Breast epithelium (tissue), 4 donors: Measurements from ENCODE around the gene ASTN2. TPM values are rescaled to one million over a fixed set of nuclear protein-coding genes. Genes with fewer than 3 reads are reported as not detected.

Source experiments
- DNase-seq, 2 donors: peaks; one replicate each; pipeline ENCODE4 v3.0.0-alpha.2; 2019; ENCODE audit warnings: low spot score in 2 of 2
- H3K27ac ChIP-seq, 2 donors: fragments of 200-600 bp; sonication (generic) in 1 of 2; one replicate each; pipeline ENCODE4 v1.5.1; 2016 to 2019; ENCODE audit warnings: mild to moderate bottlenecking in 1 of 2
- H3K27me3 ChIP-seq, 2 donors: fragments of 200-600 bp; sonication (generic) in 1 of 2; one replicate each; pipeline versions ENCODE4 v1.5.1 to v1.6.0; 2017 to 2019; ENCODE audit warnings: control low read depth in 1 of 2, mild to moderate bottlenecking in 1 of 2
- H3K36me3 ChIP-seq: fragments of 200-600 bp; one replicate; pipeline ENCODE4 v1.5.1; 2019
- H3K4me1 ChIP-seq, 2 donors: fragments of 200-600 bp; sonication (generic); one replicate each; pipeline ENCODE4 v1.5.1; 2016 to 2019; ENCODE audit warnings: control low read depth in 1 of 2
- H3K4me3 ChIP-seq, 3 donors: fragments of 200-600 bp; sonication (generic); 1 replicate in 2 of 3; 2 replicates in 1 of 3; pipeline ENCODE4 v1.5.1; 2016 to 2019; ENCODE audit warnings: mild to moderate bottlenecking in 3 of 3, moderate library complexity in 2 of 3
- H3K9me3 ChIP-seq, 2 donors: fragments of 200-600 bp; sonication (generic) in 1 of 2; one replicate each; pipeline ENCODE4 v1.5.1; 2016 to 2019; ENCODE audit warnings: control low read depth in 1 of 2
- CTCF ChIP-seq, 3 donors: fragments of 450-650 bp; IDR thresholded peaks; one replicate each; pipeline ENCODE4 v1.5.1; 2016 to 2017; ENCODE audit warnings: antibody characterized with exemption in 3 of 3, mild to moderate bottlenecking in 3 of 3, moderate library complexity in 3 of 3
- POLR2A ChIP-seq: fragments of 450-650 bp; IDR thresholded peaks from one replicate; pipeline ENCODE4 v1.6.1; 2016; ENCODE audit warnings: antibody characterized with exemption, mild to moderate bottlenecking, moderate library complexity
- POLR2AphosphoS5 ChIP-seq, 3 donors: sonication (generic); formaldehyde crosslinking; IDR thresholded peaks; one replicate each; pipeline ENCODE4 v1.6.1; 2017; ENCODE audit warnings: antibody characterized with exemption in 3 of 3
- intact Hi-C: fragments of 100-400 bp; cut with DNase I; formaldehyde crosslinking; loops from one replicate; pipeline ENCODE4 v1.15.1; 2023; ENCODE audit warnings: low total_unique reads
- total RNA-seq, 3 donors: library from RNA; depleted of rRNA; stranded (reverse); fragments of >200 nt; gene quantifications; one replicate each; pipeline ENCODE4 v1.1.0, GENCODE V29; 2016

Gene ASTN2
- total RNA-seq, 3 donors from 2014 or later: 9.1 to 13.8 (median 9.8) TPM

- Histone ChIP-seq H3K27ac (no peak overlapping the region), H3K36me3 (no peaks in the 10 kb centered on the region), H3K4me3 (no peak overlapping the region), H3K27me3 (no peaks in the 10 kb centered on the region), H3K4me1 (no peaks in the 10 kb centered on the region), H3K9me3 (peaks cover 0 to 6% of the 10 kb centered on the region in 2 donors)
- DNase-seq: no peak
- intact Hi-C loops: no loop called here
- no peak for TF ChIP-seq POLR2AphosphoS5 (IDR thresholded peaks at IDR 0.05)
Measured at GRCh38 chr9:117178596-117179375, 236.1 kb downstream of the ASTN2 start.

- intact Hi-C loops: no loop called here
- H3K4me3 ChIP-seq: no peak overlapping the region
- H3K27me3 ChIP-seq: no peaks in the 10 kb centered on the region
- no peak for DNase-seq
- no peaks in the 10 kb centered on the region for H3K4me1 ChIP-seq
- TF ChIP-seq CTCF (IDR thresholded peaks at IDR 0.05): no peak
- no peak for TF ChIP-seq POLR2AphosphoS5 (IDR thresholded peaks at IDR 0.05)
- TF ChIP-seq POLR2A: no peak
- H3K36me3 ChIP-seq: no peaks in the 10 kb centered on the region
- no peaks in the 10 kb centered on the region for H3K9me3 ChIP-seq
- no peak overlapping the region for H3K27ac ChIP-seq
Measured at GRCh38 chr9:117170567-117170966, 244.3 kb downstream of the ASTN2 start.

DNA sequence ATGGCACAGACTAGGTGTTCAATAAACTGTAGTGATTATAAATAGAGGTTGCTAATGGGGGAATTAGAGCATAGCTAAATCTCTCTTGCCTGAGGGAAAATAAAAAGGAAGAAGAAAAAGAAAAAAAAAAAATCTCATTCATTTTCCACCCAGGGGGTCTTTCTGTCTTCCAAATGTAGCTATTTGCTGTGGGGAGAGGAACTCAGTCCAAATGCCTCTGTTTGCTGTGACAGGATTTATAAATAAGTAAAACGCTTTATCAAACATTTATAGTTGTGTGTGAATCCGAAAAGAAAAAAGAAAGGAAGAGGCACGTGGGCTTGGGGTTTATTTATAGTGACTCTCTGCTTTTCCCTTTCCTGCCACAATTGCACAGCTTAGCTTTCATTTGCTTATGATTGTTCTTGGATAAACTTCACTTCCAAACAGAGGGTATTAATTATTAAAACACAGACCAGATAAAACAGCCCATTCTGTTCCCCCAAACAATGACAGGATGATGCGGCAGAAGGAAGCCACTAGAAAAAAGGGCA, 245.7 kb downstream of the ASTN2 start:
- DNase-seq: no peak
- no peaks in the 10 kb centered on the region for H3K4me1 ChIP-seq
- H3K9me3 ChIP-seq: no peaks in the 10 kb centered on the region
- intact Hi-C loops: no loop called here
- no peaks in the 10 kb centered on the region for H3K36me3 ChIP-seq
- no peaks in the 10 kb centered on the region for H3K27me3 ChIP-seq
- TF ChIP-seq CTCF (IDR thresholded peaks at IDR 0.05): no peak
- no peak for TF ChIP-seq POLR2AphosphoS5 (IDR thresholded peaks at IDR 0.05)
- no peak for TF ChIP-seq POLR2A
- no peak overlapping the region for H3K27ac ChIP-seq
- H3K4me3 ChIP-seq: no peak overlapping the region

GRCh38 chr9:117164512-117164911, 250.3 kb downstream of the ASTN2 start:
- Histone ChIP-seq H3K27ac (no peak overlapping the region), H3K36me3 (no peaks in the 10 kb centered on the region), H3K4me3 (no peak overlapping the region), H3K4me1 (no peaks in the 10 kb centered on the region), H3K27me3 (no peaks in the 10 kb centered on the region), H3K9me3 (no peaks in the 10 kb centered on the region)
- intact Hi-C loops: no loop called here
- no peak for DNase-seq
- TF ChIP-seq POLR2AphosphoS5 (IDR thresholded peaks at IDR 0.05): no peak
- TF ChIP-seq CTCF (IDR thresholded peaks at IDR 0.05): no peak
- TF ChIP-seq POLR2A: no peak

DNA sequence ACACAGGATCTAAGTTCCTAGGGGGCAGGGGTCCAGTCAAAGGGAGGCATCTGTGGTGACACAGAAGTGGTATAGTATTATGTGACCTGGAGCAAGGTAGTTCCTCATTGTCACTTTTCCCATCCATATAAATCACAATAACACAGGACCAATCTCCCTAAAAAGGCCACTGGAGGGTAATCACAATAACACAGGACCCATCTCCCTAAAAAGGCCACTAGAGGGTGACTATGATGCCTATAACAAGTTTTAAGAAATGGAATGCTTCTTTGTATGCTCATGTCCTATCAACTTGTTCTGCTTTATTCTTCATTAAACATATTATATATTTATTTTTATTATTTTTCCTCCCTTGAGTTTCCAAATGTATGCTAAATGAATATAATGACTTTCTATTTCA, 254.6 kb downstream of the ASTN2 start:
- no peaks in the 10 kb centered on the region for H3K36me3 ChIP-seq
- TF ChIP-seq POLR2A (no peak), POLR2AphosphoS5 (IDR thresholded peaks at IDR 0.05) (no peak), CTCF (IDR thresholded peaks at IDR 0.05) (no peak)
- H3K27me3 ChIP-seq: no peaks in the 10 kb centered on the region
- no peak overlapping the region for H3K27ac ChIP-seq
- no peaks in the 10 kb centered on the region for H3K4me1 ChIP-seq
- no peaks in the 10 kb centered on the region for H3K9me3 ChIP-seq
- intact Hi-C loops: no loop called here
- no peak overlapping the region for H3K4me3 ChIP-seq
- DNase-seq: no peak
